TTC549 (cell line): Measurements from ENCODE around the gene MBD3L2.
A peak's percentile ranks its signal among the peaks of the same experiment; 100 is the strongest.

Experiments
- FAIRE-seq: peaks from 2 replicates; lab custom pipeline; 2012; peaks lifted over from hg19 to GRCh38; lab: Jason Lieb, UNC

MBD3L2 gene

DNA sequence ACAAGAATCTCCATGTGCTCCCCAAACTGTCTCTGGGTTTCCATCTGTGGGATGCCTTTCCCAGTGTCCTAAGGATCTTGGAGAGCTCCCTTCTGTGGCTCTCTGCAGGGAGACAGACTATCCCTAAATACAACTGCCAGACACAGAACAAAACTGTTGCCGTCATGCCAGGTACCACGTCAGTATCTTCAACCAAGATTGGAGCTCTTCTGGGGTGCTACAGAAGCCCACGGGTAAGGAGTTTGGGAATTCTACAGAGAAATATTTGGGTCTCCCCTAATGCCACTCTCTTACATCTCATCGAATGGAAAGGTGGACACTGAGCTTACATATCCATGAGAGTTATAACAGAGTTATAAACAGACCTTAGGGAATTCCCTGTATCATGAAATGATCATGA lies 14.2 kb downstream of the MBD3L2 start:
- no peak for FAIRE-seq

DNA sequence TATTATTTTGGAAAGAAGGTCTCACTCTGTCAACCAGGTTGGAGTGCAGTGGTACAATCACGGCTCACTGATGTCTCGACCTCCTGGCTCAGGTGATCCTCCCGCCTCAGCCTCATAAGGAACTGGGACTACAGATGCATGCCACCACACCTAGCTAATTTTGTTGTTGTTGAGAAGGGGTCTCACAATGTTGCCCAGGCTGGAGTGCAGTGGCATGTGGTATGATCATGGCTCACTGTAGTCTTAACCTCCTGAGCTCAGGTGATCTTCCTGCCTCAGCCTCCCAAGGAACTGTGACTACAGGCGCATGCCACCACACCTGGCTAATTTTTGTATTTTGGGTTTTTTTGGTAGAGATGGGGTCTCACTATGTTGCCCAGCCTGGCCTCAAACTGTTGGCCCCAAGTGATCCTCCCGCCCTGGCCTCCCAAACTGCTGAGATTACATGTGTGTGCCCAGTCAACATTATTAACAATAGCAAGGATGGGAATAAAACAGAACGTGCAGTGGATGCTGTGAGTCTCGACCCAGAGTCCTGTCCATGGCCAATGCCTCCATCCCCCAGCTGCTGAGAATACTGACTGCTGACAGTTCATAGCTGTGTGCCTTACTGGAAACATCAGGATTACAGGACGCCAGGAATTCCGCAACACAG lies 14.8 kb downstream of the MBD3L2 start:
- no peak for FAIRE-seq

DNA sequence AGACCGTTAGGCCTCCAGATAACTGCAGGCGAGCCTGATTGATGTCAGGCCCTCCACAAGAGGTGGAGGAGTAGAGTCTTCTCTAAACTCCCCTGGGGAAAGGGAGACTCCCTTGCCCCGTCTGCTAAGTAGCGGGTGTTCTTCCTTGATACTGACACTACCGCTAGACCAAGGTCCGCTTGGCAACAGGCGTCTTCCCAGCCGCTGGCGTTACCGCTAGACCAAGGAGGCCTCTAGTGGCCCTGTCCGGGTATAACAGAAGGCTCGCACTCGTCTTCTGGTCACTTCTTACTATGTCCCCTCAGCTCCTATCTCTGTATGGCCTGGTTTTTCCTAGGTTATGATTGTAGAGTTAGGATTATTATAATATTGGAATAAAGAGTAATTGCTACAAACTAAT lies 18.0 kb downstream of the MBD3L2 start:
- FAIRE-seq: peak; percentile 26

DNA sequence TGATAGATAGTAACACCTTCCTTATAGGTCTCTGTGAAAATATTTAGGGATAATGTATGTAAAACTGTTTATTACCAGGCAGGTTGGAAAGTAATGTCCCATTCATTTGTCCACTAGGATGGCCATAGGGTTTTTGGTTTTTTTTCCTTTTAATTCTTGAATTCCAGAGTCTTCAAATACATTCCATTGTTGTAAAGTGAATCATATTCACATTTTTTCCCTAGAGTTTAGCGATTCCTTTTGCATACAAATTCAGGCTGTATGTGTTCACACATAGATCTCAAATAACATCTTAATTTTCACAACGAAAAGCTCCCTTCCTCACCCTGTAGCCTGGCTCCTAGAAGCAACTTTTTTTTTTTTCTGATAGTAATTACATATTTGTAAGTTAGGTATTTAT lies 18.6 kb downstream of the MBD3L2 start:
- no peak for FAIRE-seq

DNA sequence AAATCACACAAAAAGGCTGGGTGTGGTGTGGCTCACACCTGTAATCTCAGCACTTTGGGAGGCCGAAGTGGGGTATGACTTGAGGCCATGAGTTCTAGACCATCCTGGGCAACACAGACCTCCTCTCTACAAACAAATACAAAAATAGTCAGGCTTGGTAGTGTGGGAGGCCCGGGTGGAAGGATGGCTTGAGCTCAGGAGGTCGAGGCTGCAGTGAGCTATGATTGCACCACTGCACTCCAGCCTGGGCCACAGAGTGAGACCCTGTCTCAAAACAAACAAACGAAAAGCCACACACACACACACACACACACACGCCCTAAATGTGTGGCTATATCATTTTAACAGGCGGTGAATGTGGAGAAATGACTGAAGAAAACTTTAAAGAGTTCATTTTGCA lies 19.5 kb downstream of the MBD3L2 start:
- no peak for FAIRE-seq

DNA sequence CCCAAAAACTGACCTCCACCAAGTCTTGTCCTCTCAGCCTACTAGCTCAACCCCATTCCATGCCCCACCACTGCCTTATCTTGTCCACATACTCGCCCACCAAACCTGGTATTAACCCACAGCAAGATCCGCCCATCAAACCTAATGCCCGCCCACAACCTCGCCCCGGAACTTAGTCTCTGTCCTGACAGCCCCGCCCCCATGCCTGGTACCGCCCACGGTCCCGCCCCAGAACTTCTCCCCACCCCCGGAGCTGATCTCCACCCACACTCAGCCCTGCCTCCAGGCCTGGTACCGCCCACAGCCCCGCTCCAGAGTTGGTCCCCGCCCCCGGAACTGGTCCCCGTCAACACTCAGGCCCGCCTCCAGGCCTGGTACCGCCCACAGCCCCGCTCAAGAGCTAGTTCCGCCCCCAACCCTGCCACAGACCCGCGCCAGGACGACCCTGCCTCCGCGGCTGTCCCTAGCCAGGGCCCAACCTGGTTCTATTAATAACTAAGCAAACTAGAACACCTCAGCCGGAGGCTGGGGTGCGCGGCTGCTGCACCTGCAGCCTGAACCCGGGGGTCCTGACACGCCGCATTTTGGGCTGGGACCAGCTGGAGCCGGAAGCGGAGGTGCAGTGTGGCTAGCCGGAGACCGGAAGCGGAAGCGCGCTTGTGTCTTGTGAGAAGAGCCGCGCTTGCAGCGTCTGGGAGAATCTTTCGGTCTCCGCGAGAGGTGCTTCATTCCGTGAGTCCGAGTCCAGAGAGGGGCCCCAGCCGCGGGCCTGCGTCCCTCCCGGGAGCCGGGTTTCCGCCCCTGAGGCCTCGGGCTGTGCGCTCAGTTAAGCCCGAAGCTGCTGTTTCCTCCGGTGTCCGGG lies 20.2 kb downstream of the MBD3L2 start, which contains the start of gene ZNF557:
Gene ZNF557, plus strand, starts transcription at position 662 of the 862 bp plus-strand sequence. CDS start 5,372 bp downstream, outside the sequence.
- no peak for FAIRE-seq

DNA sequence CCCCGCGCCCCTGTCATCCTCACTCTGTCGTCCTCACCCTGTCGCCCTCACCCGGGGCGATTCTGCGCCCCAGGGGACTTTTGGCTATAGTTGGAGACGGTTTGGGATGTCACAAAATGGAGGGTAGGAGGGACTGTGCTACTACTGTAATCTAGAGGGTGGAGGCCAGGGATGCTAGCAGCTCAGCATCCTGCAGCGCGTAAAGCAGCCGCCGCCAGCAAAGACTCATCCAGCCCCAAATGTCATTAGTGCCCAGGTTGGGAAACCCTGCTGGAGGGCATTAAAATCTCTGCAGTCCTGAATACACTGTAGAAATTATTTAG lies 20.7 kb downstream of the MBD3L2 start:
- no peak for FAIRE-seq

DNA sequence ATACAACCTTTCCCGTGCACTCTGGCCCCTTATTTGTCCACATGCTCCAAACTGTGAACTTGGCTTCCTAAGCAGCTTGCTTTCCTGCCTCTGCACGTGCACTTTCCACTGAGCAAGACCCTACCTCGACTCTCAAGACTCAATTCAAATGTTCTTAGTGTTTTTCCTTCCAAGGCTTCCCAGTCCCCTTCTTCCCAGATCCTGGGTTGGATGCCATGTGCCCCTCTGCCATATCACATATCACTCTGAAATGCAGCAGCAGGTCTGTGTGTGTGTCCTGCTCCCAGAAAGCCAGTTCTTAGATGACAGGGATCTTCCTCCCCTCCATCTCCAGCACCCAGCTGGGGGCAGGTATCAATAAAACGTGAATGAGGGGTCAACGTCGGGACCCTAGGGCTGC lies 23.4 kb downstream of the MBD3L2 start:
- no peak for FAIRE-seq

DNA sequence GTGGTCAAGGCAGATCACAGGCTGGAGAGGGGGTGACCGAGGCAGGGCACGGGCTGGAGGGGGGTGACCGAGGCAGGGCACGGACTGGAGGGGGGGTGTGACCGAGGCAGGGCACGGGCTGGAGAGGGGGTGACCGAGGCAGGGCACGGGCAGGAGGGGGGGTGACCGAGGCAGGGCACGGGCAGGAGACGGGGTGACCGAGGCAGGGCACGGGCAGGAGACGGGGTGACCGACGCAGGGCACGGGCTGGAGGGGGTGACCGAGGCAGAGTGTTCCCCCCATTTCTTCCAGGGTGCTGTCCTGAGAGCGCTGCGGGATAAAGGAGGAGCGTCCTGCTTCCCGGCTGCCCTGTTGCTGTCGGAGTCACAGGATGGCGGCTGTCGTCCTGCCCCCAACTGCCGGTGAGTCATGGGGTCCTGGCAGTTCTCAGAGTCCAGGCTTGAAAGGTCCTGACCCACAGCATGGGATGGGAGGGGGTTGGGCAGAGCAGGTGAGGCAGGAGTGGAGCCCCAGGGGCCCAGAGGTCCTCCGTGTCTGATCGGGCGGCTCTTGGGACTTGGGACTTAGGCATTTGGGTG lies 25.7 kb downstream of the MBD3L2 start:
- FAIRE-seq: no peak

DNA sequence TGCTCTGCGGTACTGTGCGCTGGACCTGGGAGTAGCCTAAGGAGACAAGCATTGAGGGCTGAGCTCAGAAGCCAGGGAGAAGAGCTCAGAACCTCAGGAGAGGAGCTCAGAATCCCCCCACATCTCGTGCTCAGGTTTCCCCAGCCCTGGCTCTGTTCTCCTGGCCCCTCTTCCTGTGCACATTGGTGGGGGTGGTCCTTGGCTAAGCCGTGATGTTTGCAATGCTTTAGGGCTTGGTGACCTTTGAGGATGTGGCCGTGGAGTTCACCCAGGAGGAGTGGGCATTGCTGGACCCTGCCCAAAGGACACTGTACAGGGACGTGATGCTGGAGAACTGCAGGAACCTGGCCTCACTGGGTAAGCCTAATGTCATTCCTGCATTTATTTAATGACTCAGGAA lies 27.0 kb downstream of the MBD3L2 start:
- no peak for FAIRE-seq

DNA sequence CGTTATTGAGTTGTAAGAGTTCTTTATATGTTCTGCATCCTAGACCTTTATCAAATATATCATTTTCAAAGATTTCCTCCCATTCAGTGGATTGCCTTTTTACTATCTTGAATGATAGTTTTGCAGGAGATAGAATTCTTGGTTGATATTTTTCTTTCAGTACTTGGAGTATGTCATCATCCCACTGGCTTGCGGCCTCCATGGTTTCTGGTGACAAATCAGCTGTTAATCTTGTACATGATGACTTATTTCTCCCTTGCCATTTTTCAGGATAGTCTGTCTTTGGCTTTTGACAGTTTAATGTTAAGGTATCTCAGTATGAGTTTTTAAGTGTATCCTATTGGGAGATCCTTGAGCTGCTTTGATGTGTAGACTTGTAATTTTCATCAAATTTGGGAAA lies 28.9 kb downstream of the MBD3L2 start:
- no peak for FAIRE-seq

DNA sequence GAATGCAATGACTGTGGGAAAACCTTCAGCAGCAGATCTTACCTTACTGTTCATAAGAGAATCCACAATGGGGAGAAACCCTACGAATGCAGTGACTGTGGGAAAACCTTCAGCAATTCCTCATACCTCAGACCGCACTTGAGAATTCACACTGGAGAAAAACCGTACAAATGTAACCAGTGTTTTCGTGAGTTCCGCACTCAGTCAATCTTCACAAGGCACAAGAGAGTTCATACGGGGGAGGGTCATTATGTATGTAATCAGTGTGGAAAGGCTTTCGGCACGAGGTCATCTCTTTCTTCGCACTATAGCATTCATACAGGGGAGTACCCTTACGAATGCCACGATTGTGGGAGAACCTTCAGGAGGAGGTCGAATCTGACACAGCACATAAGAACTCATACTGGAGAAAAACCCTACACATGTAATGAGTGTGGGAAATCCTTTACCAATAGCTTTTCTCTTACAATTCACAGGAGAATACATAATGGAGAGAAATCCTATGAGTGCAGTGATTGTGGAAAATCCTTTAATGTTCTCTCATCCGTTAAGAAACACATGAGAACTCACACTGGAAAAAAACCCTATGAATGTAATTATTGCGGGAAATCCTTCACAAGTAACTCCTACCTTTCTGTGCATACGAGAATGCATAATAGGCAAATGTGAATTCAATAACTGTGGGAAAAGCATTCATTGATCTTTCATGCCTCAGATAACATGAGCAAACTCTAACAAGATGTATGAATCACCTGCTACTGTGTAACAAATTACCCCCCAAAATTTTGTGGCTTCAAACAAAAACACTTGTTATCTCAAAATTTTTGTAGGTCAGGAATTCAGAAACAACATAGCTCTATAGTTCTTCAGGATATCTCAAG lies 34.2 kb downstream of the MBD3L2 start:
- FAIRE-seq: no peak

DNA sequence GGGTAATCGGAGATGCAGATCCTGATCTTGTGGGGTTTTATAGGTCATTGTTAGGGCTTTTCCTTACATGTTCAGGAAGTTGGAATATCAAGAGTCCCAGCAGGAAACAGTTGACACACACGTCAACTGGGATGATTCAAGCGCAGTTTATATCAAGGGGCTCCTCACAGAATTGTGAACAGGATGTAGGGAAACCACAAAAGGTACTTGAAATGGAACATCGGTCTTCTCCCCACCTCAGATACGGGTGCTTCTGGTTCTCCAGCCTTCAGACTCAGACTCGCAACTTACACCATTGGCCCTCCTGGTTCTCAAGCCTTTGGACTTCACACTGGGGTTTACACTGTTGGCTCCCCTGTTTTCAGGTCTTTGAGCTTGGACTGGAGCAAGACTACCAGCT lies 39.9 kb downstream of the MBD3L2 start:
- FAIRE-seq: no peak

DNA sequence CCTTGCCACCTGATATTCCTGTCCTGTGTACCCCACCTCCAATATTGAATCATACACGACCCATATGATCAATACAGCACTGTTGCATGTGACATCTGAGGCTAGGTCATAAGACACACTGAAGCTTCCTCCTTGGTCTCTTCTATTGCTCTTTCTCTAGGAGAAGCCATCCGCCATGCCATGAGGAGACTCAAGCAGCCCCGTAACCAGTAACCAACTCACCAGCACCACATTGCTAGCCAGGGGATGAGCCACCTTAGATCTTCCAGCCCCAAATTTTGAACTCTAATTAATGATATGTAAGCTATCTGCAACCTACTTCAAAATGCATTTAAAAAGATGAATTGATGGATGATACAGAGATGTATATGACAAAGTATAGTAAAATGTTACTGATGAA lies 49.0 kb downstream of the MBD3L2 start:
- no peak for FAIRE-seq

DNA sequence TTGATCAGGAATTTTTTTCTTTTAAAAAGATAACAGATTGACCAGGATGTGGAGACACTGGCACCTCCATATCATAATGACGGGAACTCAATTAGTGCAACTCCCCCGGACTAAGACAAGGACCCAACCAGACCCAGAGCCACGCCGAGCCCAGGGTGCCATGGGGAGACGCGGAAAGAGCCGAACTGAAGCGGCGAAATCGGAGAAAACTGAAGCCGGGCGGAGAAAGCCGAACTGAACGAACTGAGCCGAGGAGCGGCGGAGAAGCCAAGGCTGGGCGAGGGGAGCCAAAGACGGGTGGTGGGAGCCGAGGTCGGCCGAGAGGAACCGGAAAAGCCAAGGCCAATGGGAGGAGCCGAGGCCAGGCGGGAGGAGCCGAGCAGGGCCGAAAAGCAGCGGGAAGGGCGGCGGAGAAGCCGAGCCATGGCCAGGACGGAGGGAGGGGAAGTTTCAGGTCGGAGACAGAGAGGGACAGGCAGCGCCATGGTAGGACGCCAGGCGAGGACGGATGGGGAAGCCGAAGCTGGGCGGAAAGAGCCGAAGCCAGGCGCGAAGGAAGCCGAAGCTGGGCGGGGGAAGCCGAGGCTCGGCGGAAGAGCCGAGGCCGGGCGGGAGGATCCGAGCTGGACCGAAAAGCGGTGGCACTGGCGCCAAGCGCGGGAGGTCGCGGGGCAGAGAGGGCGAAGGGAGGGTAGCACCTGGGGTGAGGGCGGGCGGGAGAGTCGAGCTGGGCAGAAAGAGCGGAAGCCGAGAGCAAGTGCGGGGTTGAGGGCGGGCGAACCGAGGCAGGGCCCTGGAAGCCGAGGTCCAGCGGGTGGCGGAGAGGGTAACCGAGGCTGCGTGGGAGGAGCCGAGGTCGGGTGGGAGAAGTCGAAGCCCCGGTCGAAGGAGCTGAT lies 49.8 kb downstream of the MBD3L2 start:
- peak; percentile 40 for FAIRE-seq

DNA sequence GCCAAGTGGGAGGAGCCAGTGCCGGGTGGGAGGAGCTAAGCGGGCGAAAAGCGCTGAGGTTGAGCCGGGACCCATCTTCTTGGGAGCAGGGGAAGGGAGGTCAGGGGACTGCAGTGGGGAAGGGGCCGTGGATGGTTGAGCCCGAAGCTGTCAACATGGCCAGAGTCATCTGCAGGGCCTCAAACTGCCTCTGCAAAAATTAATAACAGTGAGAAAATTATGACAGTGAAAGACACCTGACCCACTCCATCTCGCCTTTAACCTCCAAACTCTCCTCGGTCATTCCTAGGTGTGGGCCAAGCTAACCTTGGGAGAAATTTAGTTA lies 50.4 kb downstream of the MBD3L2 start:
- FAIRE-seq: no peak
